C4-2B (cell line): Measurements from ENCODE around the gene BCO1.

ENCODE experiments used
- ZFX ChIP-seq: fragments of 450-650 bp; IDR thresholded peaks from 2 replicates; pipeline ENCODE4 v1.6.1; 2017
- TF ChIP-seq, protein P1 (sequence below): fragments of 450-650 bp; conservative IDR thresholded peaks from 2 replicates; pipeline ENCODE4 v1.5.1; 2017; ENCODE audit warnings: mild to moderate bottlenecking

DNA sequence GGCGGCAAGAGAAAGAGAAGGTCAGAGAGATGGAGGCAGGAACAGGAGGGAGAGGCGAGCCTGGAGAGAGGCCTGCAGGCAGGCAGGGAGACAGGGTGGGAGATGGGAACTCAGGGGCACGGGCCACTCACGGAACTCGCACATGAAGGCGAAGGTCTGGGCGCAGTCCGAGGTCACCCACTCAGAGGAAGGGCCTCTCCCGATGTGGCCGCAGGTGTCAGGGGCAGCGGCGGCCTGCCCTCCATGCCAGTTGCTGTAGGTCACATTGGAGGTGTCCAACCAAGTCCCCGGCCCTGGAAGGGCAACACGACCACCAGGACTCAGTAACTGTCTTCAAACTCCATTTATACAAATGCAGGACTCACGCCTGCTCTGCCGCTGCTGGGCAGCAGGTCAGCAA, 22.4 kb upstream of the BCO1 start:
- TF ChIP-seq, protein P1, sequence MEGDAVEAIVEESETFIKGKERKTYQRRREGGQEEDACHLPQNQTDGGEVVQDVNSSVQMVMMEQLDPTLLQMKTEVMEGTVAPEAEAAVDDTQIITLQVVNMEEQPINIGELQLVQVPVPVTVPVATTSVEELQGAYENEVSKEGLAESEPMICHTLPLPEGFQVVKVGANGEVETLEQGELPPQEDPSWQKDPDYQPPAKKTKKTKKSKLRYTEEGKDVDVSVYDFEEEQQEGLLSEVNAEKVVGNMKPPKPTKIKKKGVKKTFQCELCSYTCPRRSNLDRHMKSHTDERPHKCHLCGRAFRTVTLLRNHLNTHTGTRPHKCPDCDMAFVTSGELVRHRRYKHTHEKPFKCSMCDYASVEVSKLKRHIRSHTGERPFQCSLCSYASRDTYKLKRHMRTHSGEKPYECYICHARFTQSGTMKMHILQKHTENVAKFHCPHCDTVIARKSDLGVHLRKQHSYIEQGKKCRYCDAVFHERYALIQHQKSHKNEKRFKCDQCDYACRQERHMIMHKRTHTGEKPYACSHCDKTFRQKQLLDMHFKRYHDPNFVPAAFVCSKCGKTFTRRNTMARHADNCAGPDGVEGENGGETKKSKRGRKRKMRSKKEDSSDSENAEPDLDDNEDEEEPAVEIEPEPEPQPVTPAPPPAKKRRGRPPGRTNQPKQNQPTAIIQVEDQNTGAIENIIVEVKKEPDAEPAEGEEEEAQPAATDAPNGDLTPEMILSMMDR, result no peak
- no peak for TF ChIP-seq ZFX
